Hematopoietic multipotent progenitor cell treated with erythropoietin and hydrocortisone succinate and interleukin-3 and kit ligand, for 17 days (in vitro differentiated cells): ENCODE measurements around the gene CERS4.
A peak's percentile ranks its signal among the peaks of the same experiment; 100 is the strongest.
"Not testable (repeated sequence)": the region's sequence is repeated elsewhere in the genome, so short reads cannot be mapped to it uniquely, and the experiment has no call there.

Experiments used
- DNase-seq: peaks from one replicate; pipeline ENCODE4 v3.0.0-alpha.2; 2015; ENCODE audit warnings: low spot score

The CERS4 gene

GRCh38 chr19:8262431-8262830, 53.3 kb downstream of the CERS4 start:
- DNase-seq, result no peak

- not testable (repeated sequence) for DNase-seq
These were observed 55.1 kb downstream of the CERS4 start for GRCh38 chr19:8264248-8264647.

- DNase-seq, result no peak
These were observed 56.7 kb downstream of the CERS4 start for GRCh38 chr19:8265872-8266271.

GRCh38 chr19:8269724-8270123, 60.6 kb downstream of the CERS4 start:
- no peak for DNase-seq

GRCh38 chr19:8276508-8276907, 67.3 kb downstream of the CERS4 start:
- not testable (repeated sequence) for DNase-seq

- DNase-seq, result not testable (repeated sequence)
These were observed 82.2 kb downstream of the CERS4 start for GRCh38 chr19:8291337-8291736.

- DNase-seq, result peak; percentile 18
These were observed 93.2 kb downstream of the CERS4 start for GRCh38 chr19:8302357-8302691.

GRCh38 chr19:8302734-8303133, 93.6 kb downstream of the CERS4 start:
- DNase-seq, result no peak

- no peak for DNase-seq
These were observed 95.9 kb downstream of the CERS4 start for GRCh38 chr19:8304841-8305621.

- no peak for DNase-seq
These were observed 96.6 kb downstream of the CERS4 start for GRCh38 chr19:8305798-8306197.

- no peak for DNase-seq
These were observed 97.3 kb downstream of the CERS4 start for GRCh38 chr19:8306235-8307054.

- DNase-seq, result no peak
These were observed 98.3 kb downstream of the CERS4 start for GRCh38 chr19:8307400-8307964.

GRCh38 chr19:8307965-8308866, 99.0 kb downstream of the CERS4 start, which contains the start of gene CD320:
TSS of gene CD320 (minus strand) at chr19:8308358. CDS start at chr19:8308290, 68 bp downstream.
- DNase-seq, result peak; percentile 91

GRCh38 chr19:8308891-8309291, 99.7 kb downstream of the CERS4 start:
- no peak for DNase-seq

- DNase-seq, result no peak
These were observed 101.3 kb downstream of the CERS4 start for GRCh38 chr19:8310342-8311055.

- DNase-seq, result peak; percentile 77
These were observed 102.5 kb downstream of the CERS4 start for GRCh38 chr19:8311461-8312260.
